Pancreas (tissue), 10 donors: ENCODE data around the gene EMILIN1. TPM values are rescaled to one million over a fixed set of nuclear protein-coding genes. Genes with fewer than 3 reads are reported as not detected.
A peak's percentile ranks its signal among the peaks of the same experiment; 100 is the strongest.
"Not testable (repeated sequence)": the region's sequence is repeated elsewhere in the genome, so short reads cannot be mapped to it uniquely, and the experiment has no call there.

Experiments used
- ATAC-seq, 4 donors: fragments of 200-7000 bp; cut with Tn5 transposase; one replicate each; pipeline versions ENCODE4 v1.8.0 to v1.9.1; 2020; ENCODE audit warnings: mild to moderate bottlenecking in 4 of 4, moderate library complexity in 4 of 4
- DNase-seq, 6 donors: peaks; one replicate each; pipeline ENCODE4 v3.0.0-alpha.2; 2020
- FAIRE-seq: peaks from 2 replicates; lab custom pipeline; 2012; peaks lifted over from hg19 to GRCh38; lab: Jason Lieb, UNC
- H3K27ac ChIP-seq, 4 donors: fragments of 200-600 bp; sonication (generic); 1 replicate in 3 of 4; 2 replicates in 1 of 4; pipeline versions ENCODE4 v1.5.0 to v1.8.0; 2020
- H3K27me3 ChIP-seq, 4 donors: fragments of 200-600 bp; one replicate each; pipeline ENCODE4 v1.8.0; 2021
- H3K36me3 ChIP-seq, 3 donors: fragments of 200-600 bp; sonication (generic) in 1 of 3; one replicate each; pipeline versions ENCODE4 v1.5.0 to v1.8.0; 2020 to 2021
- H3K4me1 ChIP-seq, 3 donors: fragments of 200-600 bp; one replicate each; pipeline ENCODE4 v1.8.0; 2021
- H3K4me3 ChIP-seq, 4 donors: fragments of 200-600 bp; sonication (generic) in 2 of 4; one replicate each; pipeline versions ENCODE4 v1.5.0 to v1.8.0; 2020 to 2021
- H3K9me3 ChIP-seq, 4 donors: fragments of 200-600 bp; one replicate each; pipeline ENCODE4 v1.8.0; 2021
- WGBS, 2 donors: extraction: QIAGEN DNeasy Blood & Tissue Kit; methylation state at CpG; one replicate each; pipeline ENCODE4 v1.1.7; 2013; 5-methylcytosine and 5-hydroxymethylcytosine counted together
- intact Hi-C, 3 donors: fragments of 100-400 bp; cut with DNase I; formaldehyde crosslinking; loops; one replicate each; pipeline versions ENCODE4 v1.11.1 to v1.14.2; 2022
- polyA plus RNA-seq, 2 donors: library from polyadenylated mRNA; stranded (reverse); fragments of 200-250 nt; gene quantifications; one replicate each; pipeline ENCODE4 v1.2.3, GENCODE V29; 2013
- total RNA-seq, 6 donors: library from RNA; stranded (reverse); fragmentation: NEBNext Ultra II Directional in 4 of 6; extraction: Animal tissue kit (Norgen Biotek cat#: 25700) in 4 of 6; gene quantifications; one replicate each; pipeline versions ENCODE4 v1.2.1 to v1.2.4, GENCODE V29; 2021 to 2023
- TF ChIP-seq, protein P1 (sequence below), 4 donors: fragments of 200-600 bp; sonication (generic) in 3 of 4; IDR thresholded peaks; one replicate each; pipeline versions ENCODE4 v1.5.0 to v1.8.0; 2021; ENCODE audit warnings: antibody characterized with exemption in 4 of 4
- donor health status: healthy with polysubstance abuse.
- donor health status: DM: no; HTN: no; CAD: no; lungs with moderate emphysema.
- donor health status: DM: no; HTN: no; CAD: no.
- donor health status: control.
- donor health status: control.
- donor health status: Bipolar disorder and iron deficiency.
- donor health status: DM: yes; HTN: yes; CAD: no.
- donor health status: DM: no; HTN: no; CAD: no.
- donor health status: DM: no; HTN: no; CAD: no.
- donor health status: DM: yes; HTN: yes; CAD: no.

The EMILIN1 gene
- total and polyA plus RNA-seq, 8 donors, result 2.6 to 47.1 (median 7.3) TPM

DNA sequence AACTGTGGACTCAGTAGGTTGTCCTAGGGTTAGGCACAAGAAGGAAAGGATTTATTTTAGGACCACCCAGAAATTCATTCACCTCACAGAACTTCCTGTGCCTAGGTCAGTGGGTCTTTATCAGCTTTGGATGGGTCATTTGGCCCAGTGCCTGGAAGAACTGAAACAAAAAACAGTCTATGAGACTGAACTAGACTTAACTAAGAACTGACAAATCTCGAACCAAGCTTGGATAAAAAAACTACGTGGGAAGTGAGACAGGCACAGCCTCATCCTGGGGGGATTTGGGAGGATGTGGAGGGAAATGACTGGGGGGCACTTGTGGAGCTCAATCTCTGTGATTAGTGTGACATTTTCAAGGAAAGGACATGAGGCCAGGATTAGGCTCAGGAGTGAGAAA is 4.6 kb upstream of the EMILIN1 start:
- 41 to 59% methylated on average over 2 of the region's 2 CpGs for WGBS, 2 donors
- H3K9me3 ChIP-seq, result no peaks in the 10 kb centered on the region
- no peaks in the 10 kb centered on the region for H3K27me3 ChIP-seq
- peaks cover 12 to 18% (median 13%) of the 10 kb centered on the region in 3 donors for H3K4me1 ChIP-seq
- no peak for DNase-seq
- intact Hi-C loops, result no loop called here
- no peak for FAIRE-seq
- H3K27ac ChIP-seq, result no peak overlapping the region
- H3K4me3 ChIP-seq, result no peak overlapping the region
- TF ChIP-seq, protein P1, sequence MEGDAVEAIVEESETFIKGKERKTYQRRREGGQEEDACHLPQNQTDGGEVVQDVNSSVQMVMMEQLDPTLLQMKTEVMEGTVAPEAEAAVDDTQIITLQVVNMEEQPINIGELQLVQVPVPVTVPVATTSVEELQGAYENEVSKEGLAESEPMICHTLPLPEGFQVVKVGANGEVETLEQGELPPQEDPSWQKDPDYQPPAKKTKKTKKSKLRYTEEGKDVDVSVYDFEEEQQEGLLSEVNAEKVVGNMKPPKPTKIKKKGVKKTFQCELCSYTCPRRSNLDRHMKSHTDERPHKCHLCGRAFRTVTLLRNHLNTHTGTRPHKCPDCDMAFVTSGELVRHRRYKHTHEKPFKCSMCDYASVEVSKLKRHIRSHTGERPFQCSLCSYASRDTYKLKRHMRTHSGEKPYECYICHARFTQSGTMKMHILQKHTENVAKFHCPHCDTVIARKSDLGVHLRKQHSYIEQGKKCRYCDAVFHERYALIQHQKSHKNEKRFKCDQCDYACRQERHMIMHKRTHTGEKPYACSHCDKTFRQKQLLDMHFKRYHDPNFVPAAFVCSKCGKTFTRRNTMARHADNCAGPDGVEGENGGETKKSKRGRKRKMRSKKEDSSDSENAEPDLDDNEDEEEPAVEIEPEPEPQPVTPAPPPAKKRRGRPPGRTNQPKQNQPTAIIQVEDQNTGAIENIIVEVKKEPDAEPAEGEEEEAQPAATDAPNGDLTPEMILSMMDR (IDR thresholded peaks at IDR 0.05), result no peak
- no peak for ATAC-seq
- H3K36me3 ChIP-seq, result no peaks in the 10 kb centered on the region

DNA sequence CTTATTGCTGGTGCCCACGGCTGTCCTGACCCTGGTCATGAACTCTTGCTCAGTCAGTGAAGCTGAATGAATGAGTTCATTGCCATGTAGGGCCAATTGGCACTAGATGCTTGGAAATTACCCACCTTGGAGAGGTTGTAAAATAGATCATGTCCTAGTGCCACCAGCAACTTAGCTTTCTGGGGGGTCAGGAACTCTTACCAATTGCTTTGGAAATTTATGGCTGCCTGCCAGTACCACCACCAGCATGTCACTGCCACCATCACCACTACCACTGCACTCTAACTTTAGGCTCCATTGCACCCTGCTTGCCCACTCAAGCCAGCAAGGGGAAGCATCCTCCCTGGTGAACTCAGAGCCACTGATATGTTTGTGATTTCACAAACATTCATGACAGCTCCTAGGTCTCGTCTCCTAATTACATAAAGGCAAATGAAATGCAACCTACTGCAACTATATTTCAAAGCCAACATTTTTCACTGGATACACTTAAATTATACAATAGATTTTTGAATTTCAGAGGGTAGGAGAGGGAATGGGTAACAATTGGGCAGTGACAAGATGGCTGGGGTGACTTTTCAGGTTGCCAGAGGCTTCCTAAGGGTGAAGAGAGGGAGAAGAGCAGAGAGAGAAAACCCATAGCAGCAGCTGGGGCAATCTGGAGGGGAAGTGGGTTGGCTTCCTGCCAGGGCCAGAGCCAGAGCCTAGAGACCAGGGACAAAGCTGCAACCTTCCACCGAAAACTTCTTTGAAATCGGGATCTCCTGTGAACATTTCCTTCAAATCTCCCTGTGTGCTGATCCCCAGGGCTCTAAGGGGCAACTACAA is 3.5 kb upstream of the EMILIN1 start:
- FAIRE-seq (no peak), DNase-seq (peak in 1 of 6 donors; percentile 49), ATAC-seq (no peak)
- intact Hi-C loops, result no loop called here
- no peaks in the 10 kb centered on the region for H3K27me3 ChIP-seq
- H3K36me3 ChIP-seq, result no peaks in the 10 kb centered on the region
- peaks cover 5 to 13% (median 7%) of the 10 kb centered on the region in 3 donors for H3K4me1 ChIP-seq
- no peaks in the 10 kb centered on the region for H3K9me3 ChIP-seq
- TF ChIP-seq, protein P1 (IDR thresholded peaks at IDR 0.05), result no peak
- H3K4me3 ChIP-seq, result no peak overlapping the region
- 72 to 73% methylated on average over 4 of the region's 4 CpGs for WGBS, 2 donors
- H3K27ac ChIP-seq, result no peak overlapping the region

- FAIRE-seq, H3K36me3 ChIP-seq, intact Hi-C loops, H3K9me3 ChIP-seq, H3K27ac ChIP-seq, H3K4me3 ChIP-seq, ATAC-seq, H3K27me3 ChIP-seq, H3K4me1 ChIP-seq, DNase-seq: not testable (repeated sequence)
- 83 to 89% methylated on average over 6 of the region's 6 CpGs for WGBS, 2 donors
Measured at GRCh38 chr2:27075566-27075871, 2.9 kb upstream of the EMILIN1 start.

DNA sequence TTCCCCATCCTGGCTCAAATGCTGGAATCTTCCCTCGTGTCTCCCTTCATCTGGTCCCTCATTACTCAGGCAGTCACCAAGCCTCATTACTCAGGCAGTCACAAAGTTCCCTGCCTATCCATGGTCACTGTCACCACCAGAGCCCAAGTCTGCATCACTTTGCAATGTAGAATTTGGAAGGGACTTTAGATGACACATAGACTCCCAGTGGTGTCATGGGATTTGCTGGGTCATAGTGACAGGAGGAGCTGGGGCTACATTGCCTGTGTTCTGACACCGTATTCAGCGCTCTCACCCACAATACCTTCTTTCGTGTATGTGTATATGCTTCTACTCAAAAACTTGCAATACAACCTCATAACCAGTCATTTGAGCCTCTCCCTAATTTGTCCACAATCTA is 2.1 kb upstream of the EMILIN1 start:
- no peak for ATAC-seq
- Histone ChIP-seq H3K36me3 (no peaks in the 10 kb centered on the region), H3K4me3 (no peak overlapping the region), H3K27ac (no peak overlapping the region), H3K9me3 (no peaks in the 10 kb centered on the region), H3K27me3 (no peaks in the 10 kb centered on the region), H3K4me1 (peaks cover 0 to 7% (median 0%) of the 10 kb centered on the region in 3 donors)
- DNase-seq, result no peak
- no peak for FAIRE-seq
- TF ChIP-seq, protein P1 (IDR thresholded peaks at IDR 0.05), result no peak
- intact Hi-C loops, result no loop called here
- WGBS, 2 donors, result 74 to 83% methylated on average over 4 of the region's 4 CpGs

DNA sequence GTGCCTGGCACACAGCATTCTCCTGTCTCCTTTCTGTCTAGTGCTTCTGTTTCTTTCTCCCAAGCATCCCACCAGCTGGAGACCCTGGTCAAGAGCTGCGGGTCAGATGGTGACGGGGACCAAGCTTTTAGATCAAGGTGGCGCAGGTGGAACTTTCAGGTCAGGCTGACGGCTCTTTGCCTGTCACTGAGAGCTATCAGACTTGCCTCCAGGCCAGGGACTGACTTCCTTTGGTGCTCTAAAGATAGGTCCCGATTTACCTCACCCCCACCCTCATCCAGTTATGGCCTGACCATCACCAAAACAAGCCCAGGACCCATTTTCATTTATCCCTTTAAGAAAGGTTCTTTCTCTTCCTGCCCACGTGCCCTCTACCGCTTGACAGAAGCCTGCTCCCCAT is 1.2 kb upstream of the EMILIN1 start:
- Histone ChIP-seq H3K4me3 (no peak overlapping the region), H3K36me3 (no peaks in the 10 kb centered on the region), H3K9me3 (no peaks in the 10 kb centered on the region), H3K27me3 (no peaks in the 10 kb centered on the region), H3K27ac (no peak overlapping the region), H3K4me1 (peaks cover 0 to 14% (median 0%) of the 10 kb centered on the region in 3 donors)
- TF ChIP-seq, protein P1 (IDR thresholded peaks at IDR 0.05), result no peak
- FAIRE-seq (no peak), DNase-seq (peak in 1 of 6 donors; percentile 9), ATAC-seq (no peak)
- 64 to 72% methylated on average over 7 of the region's 7 CpGs for WGBS, 2 donors
- intact Hi-C loops, result no loop called here
